ENCODE data around the gene TANGO2. TPM values are rescaled to one million over a fixed set of nuclear protein-coding genes. Genes with fewer than 3 reads are reported as not detected.

Gene TANGO2
- total and polyA plus RNA-seq, 9 of the 15 experiments (the other 6 are each of a cell fraction or from before 2014, with no cell fraction given): 15.5 to 94.9 (median 70.1) TPM

- TF ChIP-seq PBX2 (CRISPR knock-in tag; IDR thresholded peaks at IDR 0.05; ENCODE audit: low read depth) (peak; percentile 8; the same call in 1 of the 2 replicates), PBX2 (tag; conservative IDR thresholded peaks at IDR 0.05; ENCODE audit: low read depth) (no peak), FOXA3 (CRISPR knock-in tag; conservative IDR thresholded peaks at IDR 0.05 in 1 of 2, IDR thresholded peaks at IDR 0.05 in 1 of 2) (peak in 1 of 2 experiments; percentile 56; a peak in 1 of 4 replicates), HDAC6 (IDR thresholded peaks at IDR 0.05; ENCODE audit: low read depth, low read length) (0 out of 2 replicates have a peak, but pooled peaks have one; percentile 1), ZNF436 (CRISPR knock-in tag; IDR thresholded peaks at IDR 0.05) (peak; percentile 58; the same call in 1 of the 2 replicates), EZH2 (IDR thresholded peaks at IDR 0.05; ENCODE audit: borderline replicate concordance, low read depth, low read length) (no peak), TFAP4 (CRISPR knock-in tag; IDR thresholded peaks at IDR 0.05; ENCODE audit: borderline replicate concordance) (peak; percentile 34; the same call in 1 of the 2 replicates), HMGXB4 (CRISPR knock-in tag; IDR thresholded peaks at IDR 0.05) (0 out of 2 replicates have a peak, but pooled peaks have one; percentile 34), MAZ (CRISPR knock-in tag; conservative IDR thresholded peaks at IDR 0.05 in 1 of 2, IDR thresholded peaks at IDR 0.05 in 1 of 2) (0 out of 4 replicates have a peak, but pooled peaks of 1 of the 2 experiments have one; percentile 24), PHB (CRISPR knock-in tag; IDR thresholded peaks at IDR 0.05) (0 out of 2 replicates have a peak, but pooled peaks have one; percentile 32), IRF2 (CRISPR knock-in tag; IDR thresholded peaks at IDR 0.05) (peak; percentile 93), ZNF584 (CRISPR knock-in tag; IDR thresholded peaks at IDR 0.05; ENCODE audit: low read depth) (no peak), ZNF395 (CRISPR knock-in tag; IDR thresholded peaks at IDR 0.05) (no peak), SIRT6 (IDR thresholded peaks at IDR 0.05; ENCODE audit: low read depth, low read length) (peak; percentile 50), POLR2G (IDR thresholded peaks at IDR 0.05; ENCODE audit: low read depth, low read length) (peak; percentile 45)
Measured at GRCh38 chr22:20043057-20043996, 22.4 kb downstream of the TANGO2 start (continued).

Measured in K562 (cell line).